ENCODE measurements around the gene CENPP. TPM values are rescaled to one million over a fixed set of nuclear protein-coding genes. Genes with fewer than 3 reads are reported as not detected.
A peak's percentile ranks its signal among the peaks of the same experiment; 100 is the strongest.

The CENPP gene
- total RNA-seq, 1 donor from 2014 or later, result 7.7 TPM

GRCh38 chr9:92635760-92636159 is 310.0 kb downstream of the CENPP start:
- peaks cover 22% of the 10 kb centered on the region for H3K36me3 Mint-ChIP-seq (ENCODE audit: low read depth)
- no peak for DNase-seq (ENCODE audit: low spot score)
- peaks cover 19% of the 10 kb centered on the region for H3K4me1 Mint-ChIP-seq (ENCODE audit: low read depth)
- TF ChIP-seq CTCF (IDR thresholded peaks at IDR 0.05), result no peak
- no peaks in the 10 kb centered on the region for H3K9me3 Mint-ChIP-seq (ENCODE audit: low read depth)
- no peaks in the 10 kb centered on the region for H3K27me3 Mint-ChIP-seq (ENCODE audit: low read depth)
- H3K4me3 Mint-ChIP-seq (ENCODE audit: unreplicated experiment), result no peak overlapping the region
- H3K27ac Mint-ChIP-seq (ENCODE audit: unreplicated experiment), result no peak overlapping the region

DNA sequence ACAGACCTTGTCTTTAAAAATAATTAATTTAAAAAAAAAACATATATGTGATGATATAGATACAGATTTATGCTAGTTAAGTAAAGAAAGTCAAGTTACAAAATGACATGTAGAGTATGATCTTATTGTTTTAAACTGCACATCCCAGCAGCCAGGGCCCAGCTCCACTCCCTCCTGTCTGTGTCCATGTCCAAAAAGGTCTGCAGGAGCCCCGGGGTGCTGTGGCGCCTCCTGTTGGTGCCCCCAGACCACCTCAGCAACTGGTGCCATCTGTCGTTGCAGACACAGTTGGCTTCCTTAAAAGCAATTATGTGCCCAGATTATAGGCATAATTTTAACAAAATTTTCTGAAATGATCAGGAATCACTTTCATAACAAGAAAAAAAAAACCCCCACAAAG is 310.9 kb downstream of the CENPP start:
- DNase-seq (ENCODE audit: low spot score), result no peak
- H3K4me1 Mint-ChIP-seq (ENCODE audit: low read depth), result peaks cover 16% of the 10 kb centered on the region
- no peaks in the 10 kb centered on the region for H3K9me3 Mint-ChIP-seq (ENCODE audit: low read depth)
- H3K27me3 Mint-ChIP-seq (ENCODE audit: low read depth), result no peaks in the 10 kb centered on the region
- no peak overlapping the region for H3K4me3 Mint-ChIP-seq (ENCODE audit: unreplicated experiment)
- H3K36me3 Mint-ChIP-seq (ENCODE audit: low read depth), result peaks cover 24% of the 10 kb centered on the region
- peak; percentile 42 for TF ChIP-seq CTCF (IDR thresholded peaks at IDR 0.05)
- peak overlapping the region; percentile 65 for H3K27ac Mint-ChIP-seq (ENCODE audit: unreplicated experiment)

DNA sequence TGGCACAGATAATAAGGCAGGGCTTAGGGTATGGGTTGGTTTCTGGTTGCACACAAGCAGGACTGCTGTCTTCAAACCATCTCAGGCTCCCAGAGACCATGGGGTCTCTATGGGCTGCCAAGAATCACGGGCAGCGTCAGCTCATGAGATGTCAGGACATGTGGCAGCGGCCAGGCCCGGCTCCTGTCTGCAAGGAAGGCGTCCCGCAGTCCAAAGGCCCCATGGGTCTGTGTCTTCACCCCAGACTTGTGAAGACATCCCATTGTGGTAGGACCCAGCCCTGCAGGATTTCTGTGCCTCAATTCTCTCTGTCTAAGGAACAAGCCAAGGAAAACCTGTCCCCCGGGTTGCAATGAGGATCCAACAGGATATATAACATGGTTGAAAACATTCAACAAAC is 311.6 kb downstream of the CENPP start:
- Mint-ChIP-seq H3K9me3 (ENCODE audit: low read depth) (no peaks in the 10 kb centered on the region), H3K4me3 (ENCODE audit: unreplicated experiment) (no peak overlapping the region), H3K4me1 (ENCODE audit: low read depth) (peaks cover 9% of the 10 kb centered on the region), H3K27ac (ENCODE audit: unreplicated experiment) (no peak overlapping the region), H3K27me3 (ENCODE audit: low read depth) (no peaks in the 10 kb centered on the region), H3K36me3 (ENCODE audit: low read depth) (peaks cover 24% of the 10 kb centered on the region)
- no peak for TF ChIP-seq CTCF (IDR thresholded peaks at IDR 0.05)
- DNase-seq (ENCODE audit: low spot score), result no peak

- Mint-ChIP-seq H3K4me1 (ENCODE audit: low read depth) (peaks cover 9% of the 10 kb centered on the region), H3K36me3 (ENCODE audit: low read depth) (peaks cover 22% of the 10 kb centered on the region), H3K4me3 (ENCODE audit: unreplicated experiment) (no peak overlapping the region), H3K27ac (ENCODE audit: unreplicated experiment) (no peak overlapping the region), H3K9me3 (ENCODE audit: low read depth) (no peaks in the 10 kb centered on the region), H3K27me3 (ENCODE audit: low read depth) (no peaks in the 10 kb centered on the region)
- TF ChIP-seq CTCF (IDR thresholded peaks at IDR 0.05), result no peak
- no peak for DNase-seq (ENCODE audit: low spot score)
Observed at GRCh38 chr9:92637886-92638620, 312.3 kb downstream of the CENPP start.

- Mint-ChIP-seq H3K4me1 (ENCODE audit: low read depth) (peaks cover 9% of the 10 kb centered on the region), H3K4me3 (ENCODE audit: unreplicated experiment) (no peak overlapping the region), H3K27me3 (ENCODE audit: low read depth) (no peaks in the 10 kb centered on the region), H3K36me3 (ENCODE audit: low read depth) (peaks cover 24% of the 10 kb centered on the region), H3K9me3 (ENCODE audit: low read depth) (no peaks in the 10 kb centered on the region), H3K27ac (ENCODE audit: unreplicated experiment) (no peak overlapping the region)
- no peak for TF ChIP-seq CTCF (IDR thresholded peaks at IDR 0.05)
- no peak for DNase-seq (ENCODE audit: low spot score)
Observed at GRCh38 chr9:92638621-92639101, 312.9 kb downstream of the CENPP start.
